AG04449 (cell line): ENCODE results near the gene ALDH1A1.

Experiments used
- CTCF ChIA-PET: fragments of 350-600 bp; formaldehyde crosslinking; extraction: SDS; loops from one replicate; lab custom pipeline; 2021; ENCODE audit warnings: antibody characterized with exemption; lab: Yijun Ruan, JAX
- POLR2A ChIA-PET: fragments of 400-600, 350-600 bp; formaldehyde crosslinking; extraction: SDS; loops from one replicate; lab custom pipeline; 2020; ENCODE audit warnings: antibody characterized with exemption, inconsistent platforms; lab: Yijun Ruan, JAX
- DNase-seq: peaks from one replicate; pipeline ENCODE4 v3.0.0-alpha.2; 2010; ENCODE audit warnings: low read depth, low spot score
- H3K4me3 ChIP-seq: 2 replicates; pipeline ENCODE4 v1.5.1; 2011; ENCODE audit warnings: low read depth, mild to moderate bottlenecking, control low read depth, low read length
- TF ChIP-seq, protein P1 (sequence below): IDR thresholded peaks from one replicate; pipeline ENCODE4 v1.5.1; 2011; ENCODE audit warnings: mild to moderate bottlenecking, moderate library complexity, low read length, control low read depth, inconsistent platforms; ENCODE audit not compliant: insufficient read depth; ENCODE audit errors: missing control alignments

The ALDH1A1 gene

DNA sequence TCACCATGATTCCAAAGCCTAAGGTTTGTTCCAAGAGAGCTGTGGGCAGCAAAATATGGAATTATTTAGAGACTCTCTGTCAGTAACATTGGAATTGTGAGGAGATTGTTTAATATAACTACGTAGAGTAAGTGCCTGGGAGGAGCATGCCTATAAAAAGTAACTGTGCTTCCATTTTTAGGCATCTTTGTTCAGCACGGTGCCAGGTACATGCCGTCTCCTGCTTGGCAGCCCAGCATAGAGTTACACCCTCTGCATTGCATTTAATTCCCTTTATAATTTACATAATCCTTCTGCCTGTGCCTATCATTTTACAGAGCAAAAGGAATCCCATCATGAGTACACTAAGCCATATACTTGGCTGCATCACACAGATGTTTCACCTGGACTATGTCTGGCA is 32.1 kb upstream of the ALDH1A1 start:
- CTCF ChIA-PET = no interaction called here
- H3K4me3 ChIP-seq = no peak overlapping the region
- TF ChIP-seq, protein P1, sequence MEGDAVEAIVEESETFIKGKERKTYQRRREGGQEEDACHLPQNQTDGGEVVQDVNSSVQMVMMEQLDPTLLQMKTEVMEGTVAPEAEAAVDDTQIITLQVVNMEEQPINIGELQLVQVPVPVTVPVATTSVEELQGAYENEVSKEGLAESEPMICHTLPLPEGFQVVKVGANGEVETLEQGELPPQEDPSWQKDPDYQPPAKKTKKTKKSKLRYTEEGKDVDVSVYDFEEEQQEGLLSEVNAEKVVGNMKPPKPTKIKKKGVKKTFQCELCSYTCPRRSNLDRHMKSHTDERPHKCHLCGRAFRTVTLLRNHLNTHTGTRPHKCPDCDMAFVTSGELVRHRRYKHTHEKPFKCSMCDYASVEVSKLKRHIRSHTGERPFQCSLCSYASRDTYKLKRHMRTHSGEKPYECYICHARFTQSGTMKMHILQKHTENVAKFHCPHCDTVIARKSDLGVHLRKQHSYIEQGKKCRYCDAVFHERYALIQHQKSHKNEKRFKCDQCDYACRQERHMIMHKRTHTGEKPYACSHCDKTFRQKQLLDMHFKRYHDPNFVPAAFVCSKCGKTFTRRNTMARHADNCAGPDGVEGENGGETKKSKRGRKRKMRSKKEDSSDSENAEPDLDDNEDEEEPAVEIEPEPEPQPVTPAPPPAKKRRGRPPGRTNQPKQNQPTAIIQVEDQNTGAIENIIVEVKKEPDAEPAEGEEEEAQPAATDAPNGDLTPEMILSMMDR = no peak
- POLR2A ChIA-PET = no interaction called here
- no peak for DNase-seq

DNA sequence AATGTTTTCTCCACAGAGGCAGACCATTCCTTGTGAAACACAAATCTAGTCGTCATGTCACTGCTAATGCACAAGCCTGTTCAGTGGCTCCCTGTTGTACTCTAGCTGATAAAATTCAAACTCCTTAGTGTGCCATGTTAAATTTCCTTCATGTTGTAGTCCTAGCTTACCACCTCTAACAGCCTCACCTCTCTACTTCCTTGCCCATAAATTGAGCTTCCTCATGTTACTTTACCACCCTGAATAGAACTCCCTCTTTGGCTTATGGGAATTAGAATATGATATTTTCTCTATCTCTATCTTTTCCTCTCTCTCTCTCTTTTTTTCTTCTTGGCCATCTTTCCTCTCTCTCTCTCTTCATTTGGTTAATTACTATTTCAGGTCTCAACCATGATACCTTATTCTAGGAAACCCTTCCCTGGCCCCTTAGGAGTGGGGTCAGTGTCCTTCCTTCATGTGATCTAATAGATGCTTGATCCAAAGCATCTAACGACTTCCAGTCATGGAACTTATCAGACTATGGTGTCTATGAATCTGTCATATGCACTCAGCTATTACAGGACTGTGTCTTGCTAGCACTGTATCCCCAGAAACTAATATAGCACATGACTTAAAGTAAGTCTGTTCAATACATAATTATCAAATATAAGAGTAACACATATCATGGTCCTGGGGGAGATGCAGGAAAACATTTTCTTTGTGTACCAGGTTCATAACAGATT is 31.5 kb upstream of the ALDH1A1 start:
- DNase-seq = no peak
- no peak overlapping the region for H3K4me3 ChIP-seq
- POLR2A ChIA-PET = no interaction called here
- CTCF ChIA-PET = no interaction called here
- TF ChIP-seq, protein P1 = no peak

DNA sequence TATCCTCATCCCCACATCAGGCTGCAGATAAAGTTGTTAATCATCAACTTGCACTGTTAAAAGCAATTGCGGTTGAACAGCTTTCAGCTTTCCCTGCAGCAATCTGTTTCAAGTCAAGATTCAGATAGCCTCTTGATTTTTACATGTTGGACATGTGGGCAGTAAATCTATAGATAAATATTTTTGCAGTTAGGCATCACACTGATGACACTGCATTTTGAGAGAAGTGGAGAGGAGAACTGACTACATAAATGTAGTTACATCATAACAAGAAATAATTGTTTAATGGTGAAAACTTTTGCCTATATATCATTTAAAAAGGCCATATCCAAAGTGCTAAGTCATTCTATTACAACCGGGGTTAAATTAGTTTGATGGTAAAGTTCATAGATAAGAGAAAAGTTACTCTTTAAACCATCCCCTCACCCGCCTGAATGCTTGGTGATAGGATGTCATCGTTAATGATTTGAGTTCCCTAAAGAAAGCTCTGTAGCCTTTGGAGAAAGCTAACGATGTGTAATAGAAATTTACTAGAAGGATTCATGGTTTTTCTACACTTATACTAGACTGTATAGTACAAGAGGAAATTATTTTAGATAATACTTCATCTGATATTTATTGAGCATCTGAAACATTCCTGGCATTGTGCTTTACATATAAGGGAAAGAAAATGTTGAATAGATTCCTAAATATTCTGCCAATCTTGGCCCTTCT is 30.8 kb upstream of the ALDH1A1 start:
- no peak overlapping the region for H3K4me3 ChIP-seq
- TF ChIP-seq, protein P1 = no peak
- ChIA-PET POLR2A (no interaction called here), CTCF (no interaction called here)
- DNase-seq = no peak

DNA sequence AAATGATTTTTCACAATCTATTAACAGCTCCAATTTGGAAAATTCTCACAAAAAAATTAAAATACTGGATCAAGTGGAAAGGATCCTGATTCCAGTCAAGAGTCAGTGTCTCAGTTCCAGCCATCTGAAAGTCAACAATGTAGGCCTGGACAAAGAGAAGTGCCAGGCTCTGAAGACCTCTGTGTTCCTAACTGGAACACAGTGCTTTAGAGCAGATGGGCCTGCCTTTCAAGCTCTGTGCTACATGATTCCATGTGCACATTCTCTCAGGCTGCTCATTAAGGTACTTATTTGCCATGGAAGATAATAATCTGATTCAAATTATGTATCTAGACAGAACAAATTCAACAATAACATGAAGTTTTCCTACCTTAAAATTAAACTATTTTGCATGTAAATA is 30.2 kb upstream of the ALDH1A1 start:
- POLR2A ChIA-PET = no interaction called here
- no peak for DNase-seq
- CTCF ChIA-PET = no interaction called here
- TF ChIP-seq, protein P1 = no peak
- no peak overlapping the region for H3K4me3 ChIP-seq

DNA sequence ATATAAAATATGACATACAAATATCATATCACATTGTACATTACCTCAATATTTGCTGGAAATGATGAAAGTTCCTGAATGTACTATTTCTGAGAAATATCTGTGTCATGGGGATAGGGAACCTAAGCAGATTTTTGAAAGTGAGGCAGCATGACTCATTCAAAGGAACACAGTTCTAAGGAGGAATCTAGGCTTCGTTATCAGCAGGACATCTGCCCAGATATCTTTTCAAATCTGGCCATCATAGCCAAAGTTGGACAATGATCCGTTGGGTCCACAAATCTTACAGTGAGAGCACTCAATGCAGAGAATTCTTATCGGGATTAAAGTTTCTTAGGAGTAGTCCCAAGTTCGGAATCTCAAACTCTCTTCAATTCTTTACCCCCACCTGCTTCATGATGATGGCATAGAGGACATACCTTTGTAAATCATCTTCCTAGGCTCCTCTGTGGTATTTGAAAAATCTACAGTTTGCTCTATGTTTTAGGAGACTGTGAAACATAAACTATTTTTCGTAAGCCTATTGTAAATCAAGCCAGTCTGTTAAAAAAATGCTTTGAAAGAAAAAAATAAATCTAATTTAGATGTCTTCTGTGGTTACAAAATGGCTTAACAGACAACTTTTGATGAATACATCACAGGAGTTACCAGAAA is 29.4 kb upstream of the ALDH1A1 start:
- no peak overlapping the region for H3K4me3 ChIP-seq
- DNase-seq = no peak
- ChIA-PET CTCF (no interaction called here), POLR2A (no interaction called here)
- TF ChIP-seq, protein P1 = no peak

DNA sequence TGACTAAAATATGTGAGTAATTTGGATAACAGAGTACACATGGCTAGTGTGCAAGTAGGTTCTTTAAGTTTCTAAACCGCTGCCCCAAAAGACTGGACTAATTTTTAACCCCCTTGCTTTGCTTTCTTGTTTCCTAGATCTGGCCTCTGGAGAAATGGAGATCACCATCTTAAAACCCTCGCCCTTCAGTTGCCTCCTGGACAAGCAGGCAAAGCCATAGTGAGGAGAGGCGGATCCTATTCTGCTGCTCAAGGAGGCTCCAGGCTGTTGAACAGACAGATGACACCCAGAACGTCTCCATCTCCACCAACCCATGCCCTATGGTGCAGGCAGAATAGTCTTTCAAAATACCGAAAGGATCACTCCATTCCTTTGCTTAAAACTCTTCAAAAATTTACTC is 28.6 kb upstream of the ALDH1A1 start:
- CTCF ChIA-PET = no interaction called here
- TF ChIP-seq, protein P1 = no peak

More for the DNA sequence above, 28.6 kb upstream of the ALDH1A1 start:
- POLR2A ChIA-PET = no interaction called here
- H3K4me3 ChIP-seq = no peak overlapping the region
- no peak for DNase-seq
